K562 (cell line): Measurements from ENCODE around the gene SYMPK. TPM values are rescaled to one million over a fixed set of nuclear protein-coding genes. Genes with fewer than 3 reads are reported as not detected.

Source experiments
- CBFA2T3 ChIP-seq: fragments of 450-650 bp; IDR thresholded peaks from 2 replicates; pipeline ENCODE4 v1.6.1; 2017
- FOXK1 ChIP-seq: sonication (generic); formaldehyde crosslinking; IDR thresholded peaks from 2 replicates; pipeline ENCODE4 v1.8.0; 2022; ENCODE audit warnings: missing genetic modification reagents, mild to moderate bottlenecking, borderline replicate concordance
- JUND ChIP-seq, 2 experiments: IDR thresholded peaks; 2 replicates in 1 of 2; 3 replicates in 1 of 2; pipeline ENCODE4 v1.6.1; 2011; ENCODE audit warnings: borderline replicate concordance in 2 of 2, low read depth in 2 of 2, low read length in 2 of 2, improper control_type of control experiment in 1 of 2, missing biosample characterization in 1 of 2, missing genetic modification characterization in 1 of 2, missing genetic modification reagents in 1 of 2
- KDM1A ChIP-seq, 2 experiments: fragments of 450-650 bp; IDR thresholded peaks; 2 replicates each; pipeline ENCODE4 v1.6.1; 2016; ENCODE audit warnings: mild to moderate bottlenecking in 2 of 2
- MLLT1 ChIP-seq, 2 experiments: fragments of 450-650 bp; IDR thresholded peaks; 2 replicates each; pipeline ENCODE4 v1.6.1; 2016
- NCOR1 ChIP-seq: fragments of 450-650 bp; IDR thresholded peaks from 2 replicates; pipeline ENCODE4 v1.6.1; 2016; ENCODE audit warnings: mild to moderate bottlenecking, moderate library complexity
- ZBTB40 ChIP-seq, 2 experiments: fragments of 450-650 bp in 1 of 2; sonication (generic) in 1 of 2; formaldehyde crosslinking in 1 of 2; IDR thresholded peaks; 2 replicates each; pipeline versions ENCODE4 v1.7.1 to v1.9.0; 2016 to 2022; ENCODE audit warnings: inconsistent platforms in 1 of 2, mild to moderate bottlenecking in 1 of 2, missing genetic modification reagents in 1 of 2
- polyA plus RNA-seq, 8 experiments: library from polyadenylated mRNA; depleted of rRNA in 4 of 8; stranded (reverse) in 5 of 8; unstranded in 3 of 8; fragments of >200 nt; fragmentation: Nextera tagmentation in 2 of 8; fragmentation: Illumina TruSeq in 1 of 8; extraction: Ambion mirVana in 2 of 8; extraction: Trizol in 1 of 8; gene quantifications; 2 replicates each; pipeline versions ENCODE4 v1.2.1 to v1.2.3, GENCODE V29; 2011 to 2014; ENCODE audit warnings: inconsistent platforms in 1 of 8, missing spikeins in 1 of 8
- total RNA-seq, 7 experiments: library from RNA; depleted of rRNA in 6 of 7; stranded (reverse); fragments of >200 nt in 6 of 7; fragmentation: Illumina TruSeq in 2 of 7; extraction: Trizol in 2 of 7; gene quantifications; 2 replicates each; pipeline versions ENCODE4 v1.2.1 to v1.2.3, GENCODE V29; 2011 to 2021; ENCODE audit warnings: low replicate concordance in 1 of 7

The SYMPK gene
- total and polyA plus RNA-seq, 9 of the 15 experiments (the other 6 are each of a cell fraction or from before 2014, with no cell fraction given) = 0.73 to 95.5 (median 58.4) TPM

GRCh38 chr19:45876161-45876410, 13.1 kb upstream of the SYMPK start (continued):
- TF ChIP-seq MLLT1 (IDR thresholded peaks at IDR 0.05) = 0 out of 4 replicates have a peak, but pooled peaks of 1 of the 2 experiments have one; percentile 49
- TF ChIP-seq KDM1A (IDR thresholded peaks at IDR 0.05) = peak in 1 of 2 experiments; percentile 69; a peak in 3 of 4 replicates
- no peak for TF ChIP-seq FOXK1 (CRISPR knock-in tag)
- peak; percentile 56 for TF ChIP-seq CBFA2T3
- 0 out of 2 replicates have a peak, but pooled peaks have one; percentile 19 for TF ChIP-seq JUND (IDR thresholded peaks at IDR 0.05; ENCODE audit: borderline replicate concordance, low read depth, low read length)
- TF ChIP-seq JUND (tag; IDR thresholded peaks at IDR 0.05; ENCODE audit: borderline replicate concordance, low read depth, low read length) = no peak
- peak; percentile 37 for TF ChIP-seq NCOR1
- peak; percentile 32; the same call in 1 of the 2 replicates for TF ChIP-seq ZBTB40 (IDR thresholded peaks at IDR 0.05)
- TF ChIP-seq ZBTB40 (CRISPR knock-in tag; IDR thresholded peaks at IDR 0.05) = no peak
